HG03135 (cell line): ENCODE results near the gene TSPOAP1.
A peak's percentile ranks its signal among the peaks of the same experiment; 100 is the strongest.
"Not testable (repeated sequence)": the region's sequence is repeated elsewhere in the genome, so short reads cannot be mapped to it uniquely, and the experiment has no call there.

Experiments
- ATAC-seq: cut with Tn5 transposase; IDR thresholded peaks from one replicate; pipeline ENCODE4 v1.9.1; 2021; ENCODE audit warnings: mild to moderate bottlenecking, moderate library complexity; ENCODE audit not compliant: unreplicated experiment

Gene TSPOAP1

GRCh38 chr17:58362368-58363014 lies 33.9 kb upstream of the TSPOAP1 start:
- no peak for ATAC-seq

GRCh38 chr17:58360296-58361063 lies 31.9 kb upstream of the TSPOAP1 start:
- ATAC-seq, result no peak

GRCh38 chr17:58358408-58359172 lies 30.0 kb upstream of the TSPOAP1 start:
- ATAC-seq, result no peak

DNA sequence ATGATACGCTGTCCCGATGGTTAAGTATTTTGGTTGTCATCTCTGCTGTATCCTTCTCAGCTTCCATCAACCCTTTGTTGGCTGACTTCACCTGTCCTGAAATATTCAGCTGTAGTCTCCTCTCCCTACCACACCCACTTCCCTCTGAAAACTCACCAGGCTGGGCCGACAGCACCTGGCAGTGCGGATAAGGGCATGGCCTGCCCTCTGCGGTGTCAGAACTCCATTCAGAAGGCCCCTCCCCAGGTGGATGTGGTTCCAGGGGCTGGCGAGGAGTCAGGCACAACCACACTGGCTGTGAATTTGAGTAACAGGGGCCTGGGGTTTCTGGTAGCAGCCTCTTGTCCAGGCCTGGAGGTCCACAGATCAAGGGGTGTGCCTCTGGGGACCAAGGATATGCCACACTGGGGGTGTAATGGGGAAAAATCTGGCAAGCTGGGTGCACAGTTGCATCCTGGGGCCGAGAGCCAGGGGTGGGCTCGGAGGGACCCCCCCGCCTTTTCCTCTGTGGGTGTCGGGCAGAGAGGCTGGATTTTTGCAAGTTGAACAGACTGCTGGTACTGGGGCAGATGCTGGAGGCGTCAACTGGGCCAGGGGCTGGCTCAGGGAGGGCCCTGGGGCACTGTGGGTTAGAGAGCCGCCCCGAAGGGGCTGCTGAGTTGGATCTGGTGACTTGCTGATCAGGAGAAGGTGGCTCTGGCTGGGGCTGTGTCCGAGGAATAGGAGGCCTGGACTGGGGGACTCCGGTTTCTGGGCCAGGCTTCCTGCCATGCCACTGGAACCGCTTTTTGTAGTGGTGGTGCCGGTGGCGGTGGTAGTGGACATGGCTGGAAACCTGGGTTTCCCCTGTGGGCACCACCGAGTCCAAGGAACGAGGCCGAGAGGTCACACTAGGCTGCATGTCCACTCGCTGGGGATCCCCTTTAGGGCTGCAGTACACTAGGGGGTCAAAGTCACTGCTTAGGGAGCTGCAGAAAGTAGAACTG lies 29.0 kb upstream of the TSPOAP1 start:
- ATAC-seq, result no peak

DNA sequence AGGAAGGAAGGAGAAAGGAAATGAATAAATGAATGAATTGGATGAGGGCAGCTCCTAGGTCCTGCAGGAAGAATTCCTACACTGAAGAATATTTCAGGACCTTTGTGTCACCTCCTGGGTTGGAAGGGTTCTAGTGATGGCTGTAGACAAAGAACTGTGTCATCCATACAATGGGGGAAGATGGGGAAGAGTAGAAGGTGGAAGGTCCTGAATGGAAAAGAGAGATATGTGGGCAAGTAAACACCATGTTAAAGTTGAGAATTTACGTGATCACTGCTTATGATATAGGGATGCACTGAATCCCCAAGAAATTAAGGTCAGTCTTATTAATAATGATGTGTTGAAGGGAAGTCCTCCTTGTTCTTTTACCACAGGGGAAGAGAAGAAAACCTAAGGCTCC lies 27.6 kb upstream of the TSPOAP1 start:
- no peak for ATAC-seq

GRCh38 chr17:58354541-58355216 lies 26.1 kb upstream of the TSPOAP1 start:
- no peak for ATAC-seq

- ATAC-seq, result no peak
Measured at GRCh38 chr17:58353389-58353825, 24.8 kb upstream of the TSPOAP1 start.

DNA sequence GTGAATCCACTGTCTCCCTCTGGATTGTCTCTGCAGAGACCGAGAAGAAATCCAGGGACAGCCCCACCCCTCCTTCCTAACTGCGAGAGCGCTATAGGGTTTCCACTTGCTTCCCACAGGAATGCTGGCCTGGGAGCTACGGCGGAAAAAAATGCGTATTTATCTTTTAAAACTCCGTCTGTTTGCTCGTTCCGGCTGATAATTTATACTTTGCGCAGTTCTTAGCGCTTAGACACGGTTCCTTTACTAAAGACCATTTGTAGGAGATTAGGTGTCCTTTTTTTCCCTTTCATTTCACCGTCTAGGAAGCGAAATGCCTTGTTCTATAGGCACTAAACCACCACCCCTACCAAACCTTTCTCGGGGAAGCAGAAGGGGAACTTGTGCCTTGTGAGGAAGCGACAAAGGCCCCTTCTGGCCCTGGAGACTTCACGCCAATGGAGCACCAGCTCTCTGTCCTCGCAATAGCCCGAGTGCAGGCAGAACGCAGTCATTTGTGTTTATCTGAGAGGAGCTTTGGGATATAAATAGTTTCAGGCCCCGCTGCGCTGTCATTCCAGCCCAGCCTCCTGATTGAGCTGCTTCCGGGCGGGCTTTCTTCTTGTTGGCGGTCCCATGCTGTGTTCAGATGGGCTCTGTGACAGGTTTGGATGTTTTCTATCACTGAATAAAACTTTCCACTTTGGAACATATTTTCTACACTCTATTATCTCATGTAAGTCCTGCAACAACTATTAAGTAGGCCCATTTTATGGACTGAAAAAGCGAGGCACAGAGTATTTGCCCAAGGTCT lies 24.2 kb upstream of the TSPOAP1 start:
- no peak for ATAC-seq

DNA sequence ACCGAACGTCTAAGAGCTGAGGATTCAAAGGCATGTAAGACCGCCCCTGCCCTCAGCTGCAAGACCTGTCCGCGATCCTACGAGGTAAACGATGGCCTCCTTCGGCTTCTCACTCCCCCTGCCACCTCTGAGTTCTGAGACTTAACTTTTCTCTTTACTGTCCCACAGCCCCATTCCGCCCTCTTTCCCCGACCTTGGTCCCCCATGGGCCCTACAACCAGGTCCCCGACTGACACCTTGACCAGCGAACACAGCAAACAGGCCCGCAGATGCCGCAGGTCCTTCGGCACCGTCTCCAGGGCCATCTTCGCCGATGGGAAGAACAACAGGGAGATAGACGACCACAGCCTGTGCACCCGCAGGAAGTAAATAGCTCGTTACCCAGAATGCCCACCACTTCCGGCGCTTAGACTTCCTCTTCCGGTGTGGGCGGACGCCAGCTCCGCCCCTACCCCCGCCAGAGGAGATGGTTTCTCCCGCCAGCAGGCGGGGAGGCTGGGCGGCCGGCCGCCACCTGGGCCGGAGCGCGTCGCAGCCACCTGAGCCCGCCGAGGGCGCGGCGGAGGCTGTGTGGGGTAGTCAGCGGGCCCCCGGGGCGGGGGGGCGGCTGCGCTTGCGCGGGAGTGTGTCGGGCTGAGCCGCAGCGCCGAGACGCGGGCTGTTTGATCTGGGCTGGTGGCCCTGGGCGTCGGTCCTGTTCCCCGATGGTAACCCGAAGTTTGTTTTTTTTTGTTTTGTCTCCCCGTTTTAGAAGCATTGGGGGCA lies 23.4 kb upstream of the TSPOAP1 start, which contains the start of gene SUPT4H1:
Gene SUPT4H1 (minus strand): TSS at position 371 of the 765 bp plus-strand sequence. CDS start 66 bp downstream, at position 305.
- ATAC-seq, result peak; percentile 92

DNA sequence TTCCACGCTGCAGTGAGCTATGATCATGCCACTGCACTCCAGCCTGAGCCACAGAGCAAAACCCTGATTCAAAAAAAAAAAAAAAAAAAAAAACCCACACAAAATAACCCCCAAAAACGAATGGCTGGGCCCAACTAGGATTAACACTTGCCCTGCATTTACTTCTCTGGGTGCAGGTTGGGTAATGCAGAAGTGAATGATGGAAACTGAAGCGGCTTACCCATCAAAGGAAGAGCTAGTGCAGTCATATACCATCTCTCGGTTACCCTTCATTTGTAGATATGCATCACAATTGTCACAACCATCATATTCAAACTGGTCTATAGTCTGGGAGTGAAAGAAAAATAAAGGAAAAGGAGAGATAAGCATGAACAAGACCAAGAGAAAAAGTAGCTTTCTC lies 22.6 kb upstream of the TSPOAP1 start:
- ATAC-seq, result no peak

GRCh38 chr17:58348038-58348437 lies 19.4 kb upstream of the TSPOAP1 start:
- no peak for ATAC-seq

DNA sequence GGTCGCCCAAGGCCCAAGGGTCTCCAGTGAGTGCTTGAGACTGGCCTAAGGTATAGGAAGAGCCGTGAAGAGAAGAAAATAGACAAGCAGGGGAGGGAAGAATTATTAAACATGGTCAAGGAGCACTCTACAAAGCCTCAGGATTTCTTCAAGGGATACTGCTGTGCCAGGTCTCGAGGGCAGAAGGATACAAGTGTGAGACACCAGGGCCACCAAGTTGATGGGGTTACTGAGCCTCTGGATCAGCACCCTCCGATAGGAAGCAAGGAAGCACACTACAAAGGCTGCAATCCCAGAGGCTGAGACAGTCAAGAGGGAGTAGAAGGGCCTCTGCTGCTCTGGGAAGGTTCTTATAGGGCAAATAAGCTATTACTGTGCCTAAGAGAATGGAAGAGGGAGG lies 16.9 kb upstream of the TSPOAP1 start:
- ATAC-seq, result no peak

GRCh38 chr17:58344791-58345157 lies 16.2 kb upstream of the TSPOAP1 start:
- ATAC-seq, result peak; percentile 33

DNA sequence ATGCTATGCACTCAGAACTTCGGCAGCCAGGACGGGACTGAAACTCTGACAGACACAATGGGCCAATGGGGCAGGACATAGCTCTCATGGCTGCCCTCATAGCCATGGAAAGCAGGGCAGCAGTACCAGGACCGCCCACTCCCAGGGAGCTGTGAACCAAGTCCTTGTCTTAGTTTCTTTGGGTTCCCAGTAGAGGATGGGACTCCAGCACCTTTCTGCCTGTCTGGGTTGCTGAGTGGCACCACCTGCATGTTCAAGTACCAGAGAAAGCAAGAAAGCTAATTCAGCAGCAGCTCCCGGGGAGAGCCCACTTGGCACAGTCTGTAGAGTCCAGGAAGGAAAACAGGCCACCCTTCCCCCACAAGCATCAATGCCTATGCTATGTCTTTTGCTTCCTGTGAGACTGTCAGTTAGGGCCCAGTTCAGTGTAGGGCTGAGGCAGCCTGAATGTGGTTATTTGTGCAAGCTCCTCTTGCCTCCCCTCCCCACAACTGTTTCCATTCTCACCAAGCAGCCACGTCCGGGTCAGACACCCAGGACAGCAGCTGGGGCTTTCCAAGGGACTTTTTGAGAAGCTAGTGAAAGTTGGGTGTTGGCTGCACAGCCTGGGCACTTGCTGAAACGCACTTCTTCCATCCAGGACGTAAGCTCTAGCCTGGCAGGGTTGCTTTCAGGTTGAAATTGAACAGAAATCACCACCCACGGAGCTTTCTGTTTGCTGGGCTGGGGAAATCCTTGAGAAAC lies 15.6 kb upstream of the TSPOAP1 start:
- peak; percentile 84 for ATAC-seq

- no peak for ATAC-seq
Measured at GRCh38 chr17:58343131-58343530, 14.5 kb upstream of the TSPOAP1 start.

DNA sequence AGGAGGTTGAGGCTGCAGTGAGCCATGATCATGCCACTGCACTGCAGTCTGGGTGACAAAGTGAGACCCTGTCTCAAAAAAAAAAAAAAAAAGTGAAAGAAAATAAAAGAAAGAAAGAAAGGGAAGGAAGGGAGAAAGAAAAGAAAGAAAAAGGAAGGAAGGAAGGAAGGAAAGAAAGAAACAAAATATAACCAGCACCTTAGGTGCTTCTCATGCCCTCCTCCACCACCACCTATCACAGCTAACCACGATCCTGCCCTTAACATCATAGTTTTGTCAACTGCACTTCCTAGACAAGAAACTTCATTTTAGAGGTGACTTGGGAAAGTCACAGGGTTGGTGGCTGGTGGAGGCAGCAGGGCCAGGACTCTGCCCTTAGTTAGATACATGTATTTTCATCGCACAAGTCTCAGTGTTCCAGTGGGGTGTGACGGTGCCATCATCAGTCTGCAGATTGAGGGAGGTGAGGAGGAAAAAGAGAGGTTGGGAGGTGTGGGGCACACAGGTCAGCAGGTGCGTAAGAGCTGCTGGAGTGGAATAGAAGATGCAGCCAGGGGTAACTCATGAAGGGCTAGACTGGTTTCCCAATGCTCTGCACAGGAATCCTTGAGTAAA lies 13.4 kb upstream of the TSPOAP1 start:
- no peak for ATAC-seq

- not testable (repeated sequence) for ATAC-seq
Measured at GRCh38 chr17:58341136-58341860, 12.7 kb upstream of the TSPOAP1 start.
